WERI-Rb-1 (cell line): ENCODE data around the gene TMEM272.

ENCODE experiments used
- DNase-seq: peaks from one replicate; pipeline ENCODE4 v3.0.0-alpha.2; 2020
- H3K27ac ChIP-seq: fragments of 250-450 bp; sonication (Bioruptor Pico); 2 replicates; pipeline ENCODE4 v1.5.1; 2020; ENCODE audit warnings: mild to moderate bottlenecking, moderate library complexity
- H3K27me3 ChIP-seq: fragments of 250-450 bp; sonication (Bioruptor Pico); 2 replicates; pipeline ENCODE4 v1.5.1; 2021; ENCODE audit warnings: mild to moderate bottlenecking, low read depth, moderate library complexity; ENCODE audit not compliant: insufficient read depth, severe bottlenecking
- H3K36me3 ChIP-seq: fragments of 250-450 bp; sonication (Bioruptor Pico); 2 replicates; pipeline ENCODE4 v1.5.1; 2020; ENCODE audit warnings: mild to moderate bottlenecking, moderate library complexity
- H3K4me3 ChIP-seq: 2 replicates; pipeline ENCODE4 v1.5.1; 2011; ENCODE audit warnings: low read depth, mild to moderate bottlenecking, control low read depth, low read length
- H3K9me3 ChIP-seq: fragments of 250-450 bp; sonication (Bioruptor Pico); 2 replicates; pipeline ENCODE4 v1.5.1; 2021; ENCODE audit warnings: mild to moderate bottlenecking, moderate library complexity; ENCODE audit not compliant: severe bottlenecking
- TF ChIP-seq, protein P1 (sequence below): IDR thresholded peaks from 2 replicates; pipeline ENCODE4 v1.5.1; 2011; ENCODE audit warnings: low read depth, mild to moderate bottlenecking, control low read depth, inconsistent platforms, low read length

Gene TMEM272

GRCh38 chr13:51801631-51802099 lies 43.3 kb downstream of the TMEM272 start:
- TF ChIP-seq, protein P1, sequence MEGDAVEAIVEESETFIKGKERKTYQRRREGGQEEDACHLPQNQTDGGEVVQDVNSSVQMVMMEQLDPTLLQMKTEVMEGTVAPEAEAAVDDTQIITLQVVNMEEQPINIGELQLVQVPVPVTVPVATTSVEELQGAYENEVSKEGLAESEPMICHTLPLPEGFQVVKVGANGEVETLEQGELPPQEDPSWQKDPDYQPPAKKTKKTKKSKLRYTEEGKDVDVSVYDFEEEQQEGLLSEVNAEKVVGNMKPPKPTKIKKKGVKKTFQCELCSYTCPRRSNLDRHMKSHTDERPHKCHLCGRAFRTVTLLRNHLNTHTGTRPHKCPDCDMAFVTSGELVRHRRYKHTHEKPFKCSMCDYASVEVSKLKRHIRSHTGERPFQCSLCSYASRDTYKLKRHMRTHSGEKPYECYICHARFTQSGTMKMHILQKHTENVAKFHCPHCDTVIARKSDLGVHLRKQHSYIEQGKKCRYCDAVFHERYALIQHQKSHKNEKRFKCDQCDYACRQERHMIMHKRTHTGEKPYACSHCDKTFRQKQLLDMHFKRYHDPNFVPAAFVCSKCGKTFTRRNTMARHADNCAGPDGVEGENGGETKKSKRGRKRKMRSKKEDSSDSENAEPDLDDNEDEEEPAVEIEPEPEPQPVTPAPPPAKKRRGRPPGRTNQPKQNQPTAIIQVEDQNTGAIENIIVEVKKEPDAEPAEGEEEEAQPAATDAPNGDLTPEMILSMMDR = no peak
- Histone ChIP-seq H3K4me3 (no peak overlapping the region), H3K27me3 (no peaks in the 10 kb centered on the region), H3K27ac (no peak overlapping the region), H3K36me3 (no peaks in the 10 kb centered on the region), H3K9me3 (no peaks in the 10 kb centered on the region)
- no peak for DNase-seq

- H3K4me3 ChIP-seq = no peak overlapping the region
- H3K9me3 ChIP-seq = no peaks in the 10 kb centered on the region
- TF ChIP-seq, protein P1 = no peak
- H3K36me3 ChIP-seq = no peaks in the 10 kb centered on the region
- H3K27me3 ChIP-seq = no peaks in the 10 kb centered on the region
- DNase-seq = no peak
- no peak overlapping the region for H3K27ac ChIP-seq
Observed at GRCh38 chr13:51800486-51800885, 44.5 kb downstream of the TMEM272 start.

DNA sequence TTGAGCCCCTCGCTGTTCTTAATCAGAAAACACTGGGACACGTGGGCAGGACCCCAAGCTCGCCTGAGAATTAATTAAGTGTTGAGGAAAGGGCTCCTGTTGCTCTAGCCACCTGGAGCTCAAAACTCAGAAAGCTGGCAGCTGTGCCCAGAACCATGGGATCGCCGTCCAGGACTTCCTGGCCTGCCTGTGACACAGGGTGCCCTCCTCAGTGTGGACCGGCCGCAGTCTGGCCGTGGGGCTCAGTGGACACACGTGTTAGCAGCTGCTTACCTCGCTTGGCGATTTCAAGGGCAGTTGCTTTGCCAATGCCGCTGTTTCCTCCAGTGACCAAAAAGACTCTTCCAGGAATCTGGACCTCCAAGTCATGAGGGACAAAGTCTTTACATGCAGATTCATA lies 45.7 kb downstream of the TMEM272 start:
- Histone ChIP-seq H3K27ac (no peak overlapping the region), H3K36me3 (no peaks in the 10 kb centered on the region), H3K9me3 (no peaks in the 10 kb centered on the region), H3K4me3 (no peak overlapping the region), H3K27me3 (no peaks in the 10 kb centered on the region)
- DNase-seq = no peak
- TF ChIP-seq, protein P1 = no peak

DNA sequence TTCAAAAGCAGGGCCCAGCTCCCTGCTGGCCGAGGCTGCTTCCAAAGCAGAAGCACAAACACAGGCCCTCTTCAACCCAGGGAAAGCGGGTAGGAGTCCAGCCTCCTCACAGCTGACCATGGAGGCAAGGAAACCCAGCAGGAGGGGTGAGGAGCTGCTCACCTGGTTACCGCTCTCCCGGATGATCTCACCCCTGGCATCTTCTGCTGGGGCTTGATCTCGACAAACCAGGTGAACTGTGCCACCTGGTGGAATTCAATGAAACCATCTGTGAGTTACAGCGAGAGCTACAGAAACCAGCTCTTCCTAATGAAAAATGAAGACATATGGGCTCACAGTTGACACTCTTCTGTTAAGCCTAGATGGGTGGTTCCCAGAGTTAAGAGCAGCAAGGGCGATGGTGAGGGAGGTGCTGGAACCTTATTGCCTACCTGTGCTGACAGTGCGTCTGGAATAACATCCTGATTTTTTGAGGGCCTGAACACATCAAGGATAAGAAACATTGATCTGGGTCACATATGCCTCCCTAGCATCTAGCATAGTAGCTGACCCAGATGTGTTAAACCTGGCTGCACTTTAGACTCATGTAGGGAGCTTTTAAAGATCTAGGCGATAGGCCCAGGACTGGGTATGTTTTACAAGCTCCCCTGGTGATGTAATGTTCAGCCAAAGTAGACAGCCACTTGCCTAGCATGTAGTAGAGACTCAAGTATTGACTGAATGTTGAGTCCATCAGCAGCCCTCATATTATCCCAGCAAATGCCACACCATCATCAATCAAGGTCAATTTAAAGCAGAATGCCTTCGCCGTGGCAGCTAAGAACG lies 47.1 kb downstream of the TMEM272 start:
- Histone ChIP-seq H3K27ac (no peak overlapping the region; the same call in 1 of the 2 replicates), H3K27me3 (no peaks in the 10 kb centered on the region)
- DNase-seq = peak; percentile 68

DNA sequence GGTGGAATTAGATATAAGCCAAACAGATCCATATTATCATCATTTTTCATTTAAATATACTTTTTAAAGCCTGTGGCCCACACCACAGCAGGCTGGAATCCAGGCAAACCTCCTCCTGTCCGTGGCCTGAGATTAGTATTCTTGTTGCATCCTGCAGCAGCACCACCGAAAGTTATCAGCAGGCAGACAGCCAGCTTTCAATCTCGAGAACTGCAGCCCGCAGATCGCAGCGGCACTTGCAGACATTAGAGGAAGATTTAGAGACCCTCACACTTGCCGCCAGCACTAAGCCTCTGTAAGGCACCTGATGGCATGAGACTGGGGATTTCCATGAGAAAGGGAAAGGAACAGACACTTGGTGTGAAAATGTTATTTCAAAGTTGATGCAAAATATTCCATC lies 48.4 kb downstream of the TMEM272 start:
- Histone ChIP-seq H3K9me3 (no peaks in the 10 kb centered on the region), H3K36me3 (no peaks in the 10 kb centered on the region), H3K27ac (no peak overlapping the region), H3K27me3 (no peaks in the 10 kb centered on the region), H3K4me3 (no peak overlapping the region)
- TF ChIP-seq, protein P1 = no peak
- DNase-seq = no peak

More for the DNA sequence above, 47.1 kb downstream of the TMEM272 start:
- H3K36me3 ChIP-seq = no peaks in the 10 kb centered on the region
- TF ChIP-seq, protein P1 = peak; percentile 53
- no peaks in the 10 kb centered on the region for H3K9me3 ChIP-seq
- H3K4me3 ChIP-seq = no peak overlapping the region
